SK-N-SH treated with all-trans-retinoic acid at 6 μM for 48 hours (cell line): ENCODE data around the gene WBP2.

ENCODE experiments used
- ATAC-seq: fragments of 200-7000 bp; cut with Tn5 transposase; 3 replicates; pipeline ENCODE4 v1.9.1; 2020; ENCODE audit warnings: mild to moderate bottlenecking, moderate library complexity
- ARNTL ChIP-seq: fragments of 450-650 bp; formaldehyde crosslinking; IDR thresholded peaks from 2 replicates; pipeline ENCODE4 v1.5.0; 2020; ENCODE audit warnings: low read depth, mild to moderate bottlenecking, moderate library complexity, borderline replicate concordance
- BACH2 ChIP-seq: fragments of 250-450 bp; sonication (Bioruptor Pico); IDR thresholded peaks from 2 replicates; pipeline ENCODE4 v1.9.0; 2021; ENCODE audit warnings: mild to moderate bottlenecking, borderline replicate concordance
- CREB5 ChIP-seq: fragments of 250-450 bp; sonication (Bioruptor Pico); IDR thresholded peaks from 2 replicates; pipeline ENCODE4 v1.5.1; 2020; ENCODE audit warnings: low read depth, mild to moderate bottlenecking, moderate library complexity
- CSDC2 ChIP-seq: fragments of 250-450 bp; sonication (Bioruptor Pico); IDR thresholded peaks from 2 replicates; pipeline ENCODE4 v1.5.0; 2020; ENCODE audit warnings: mild to moderate bottlenecking, moderate library complexity
- CSRNP3 ChIP-seq: fragments of 250-450 bp; sonication (Bioruptor Pico); IDR thresholded peaks from 2 replicates; pipeline ENCODE4 v1.5.1; 2021; ENCODE audit warnings: mild to moderate bottlenecking, moderate library complexity
- ESRRG ChIP-seq: fragments of 250-450 bp; sonication (Bioruptor Pico); IDR thresholded peaks from 2 replicates; pipeline ENCODE4 v1.6.1; 2021; ENCODE audit warnings: mild to moderate bottlenecking
- GLIS3 ChIP-seq: fragments of 250-450 bp; sonication (Bioruptor Pico); IDR thresholded peaks from 2 replicates; pipeline ENCODE4 v1.5.0; 2020; ENCODE audit warnings: mild to moderate bottlenecking, moderate library complexity
- ISL1 ChIP-seq: fragments of 250-450 bp; sonication (Bioruptor Pico); IDR thresholded peaks from 2 replicates; pipeline ENCODE4 v2.1.2; 2022; ENCODE audit warnings: mild to moderate bottlenecking, moderate library complexity
- OSR1 ChIP-seq: fragments of 250-450 bp; sonication (Bioruptor Pico); IDR thresholded peaks from 2 replicates; pipeline ENCODE4 v1.8.0; 2022; ENCODE audit warnings: moderate library complexity, mild to moderate bottlenecking, inconsistent platforms
- PATZ1 ChIP-seq: fragments of 250-450 bp; sonication (Bioruptor Pico); IDR thresholded peaks from 2 replicates; pipeline ENCODE4 v1.8.0; 2020; ENCODE audit warnings: mild to moderate bottlenecking, moderate library complexity, borderline replicate concordance
- POU6F1 ChIP-seq: fragments of 250-450 bp; sonication (Bioruptor Pico); IDR thresholded peaks from 2 replicates; pipeline ENCODE4 v1.8.0; 2021; ENCODE audit warnings: low read depth, mild to moderate bottlenecking, moderate library complexity, borderline replicate concordance
- SNAI2 ChIP-seq: fragments of 250-450 bp; sonication (Bioruptor Pico); IDR thresholded peaks from 2 replicates; pipeline ENCODE4 v1.5.0; 2020; ENCODE audit warnings: mild to moderate bottlenecking, moderate library complexity
- TCF4 ChIP-seq: fragments of 250-450 bp; sonication (Bioruptor Pico); IDR thresholded peaks from 2 replicates; pipeline ENCODE4 v1.8.0; 2021; ENCODE audit warnings: mild to moderate bottlenecking, moderate library complexity, borderline replicate concordance
- TSHZ2 ChIP-seq: fragments of 250-450 bp; sonication (Bioruptor Pico); IDR thresholded peaks from 2 replicates; pipeline ENCODE4 v1.5.0; 2020; ENCODE audit warnings: mild to moderate bottlenecking, moderate library complexity
- ZC3H10 ChIP-seq: fragments of 250-450 bp; sonication (Bioruptor Pico); IDR thresholded peaks from 2 replicates; pipeline ENCODE4 v1.5.1; 2021; ENCODE audit warnings: mild to moderate bottlenecking, moderate library complexity
- ZFP3 ChIP-seq: fragments of 250-450 bp; sonication (Bioruptor Pico); IDR thresholded peaks from 2 replicates; pipeline ENCODE4 v1.5.0; 2020; ENCODE audit warnings: mild to moderate bottlenecking, moderate library complexity
- ZNF565 ChIP-seq: fragments of 450-650 bp; formaldehyde crosslinking; conservative IDR thresholded peaks from 2 replicates; pipeline ENCODE4 v1.5.0; 2020; ENCODE audit warnings: low read depth, mild to moderate bottlenecking, moderate library complexity
- ZNF70 ChIP-seq: fragments of 450-650 bp; formaldehyde crosslinking; IDR thresholded peaks from 2 replicates; pipeline ENCODE4 v1.5.0; 2020; ENCODE audit warnings: mild to moderate bottlenecking, moderate library complexity
- ZNF8 ChIP-seq: fragments of 450-650 bp; formaldehyde crosslinking; IDR thresholded peaks from 2 replicates; pipeline ENCODE4 v1.5.0; 2020; ENCODE audit warnings: mild to moderate bottlenecking, moderate library complexity

WBP2 gene

GRCh38 chr17:75878174-75878998 lies 23.3 kb upstream of the WBP2 start, which contains the start of gene TRIM47:
TSS of gene TRIM47 (minus strand) at chr17:75878581. CDS start at chr17:75878548, 33 bp downstream.
- ATAC-seq, result no peak; the same call in 2 of the 3 replicates
- TF ChIP-seq BACH2 (no peak), SNAI2 (CRISPR knock-in tag) (no peak), ARNTL (no peak), CREB5 (CRISPR knock-in tag) (no peak), ZNF565 (CRISPR knock-in tag) (no peak), ZFP3 (CRISPR knock-in tag) (no peak), ESRRG (CRISPR knock-in tag) (no peak), GLIS3 (no peak), TSHZ2 (CRISPR knock-in tag) (no peak), POU6F1 (CRISPR knock-in tag) (no peak), OSR1 (no peak), CSRNP3 (no peak), ISL1 (no peak), CSDC2 (no peak), ZC3H10 (CRISPR knock-in tag) (no peak), TCF4 (CRISPR knock-in tag) (no peak), ZNF8 (CRISPR knock-in tag) (no peak), ZNF70 (no peak), PATZ1 (CRISPR knock-in tag) (no peak)

- peak; percentile 80 for ATAC-seq
- TF ChIP-seq CREB5 (CRISPR knock-in tag), result no peak
- no peak for TF ChIP-seq CSRNP3
- TF ChIP-seq TSHZ2 (CRISPR knock-in tag), result no peak
- TF ChIP-seq ZFP3 (CRISPR knock-in tag), result peak; percentile 88
- TF ChIP-seq GLIS3, result no peak
Observed at GRCh38 chr17:75877752-75878173, 22.6 kb upstream of the WBP2 start.
